ENCODE data around the gene PLCL2.
"Not testable (repeated sequence)": the region's sequence is repeated elsewhere in the genome, so short reads cannot be mapped to it uniquely, and the experiment has no call there.

The PLCL2 gene

GRCh38 chr3:16918683-16919025 is 33.9 kb downstream of the PLCL2 start:
- DNase-seq, result no peak

GRCh38 chr3:16923112-16923511 is 38.4 kb downstream of the PLCL2 start:
- no peak for DNase-seq

DNA sequence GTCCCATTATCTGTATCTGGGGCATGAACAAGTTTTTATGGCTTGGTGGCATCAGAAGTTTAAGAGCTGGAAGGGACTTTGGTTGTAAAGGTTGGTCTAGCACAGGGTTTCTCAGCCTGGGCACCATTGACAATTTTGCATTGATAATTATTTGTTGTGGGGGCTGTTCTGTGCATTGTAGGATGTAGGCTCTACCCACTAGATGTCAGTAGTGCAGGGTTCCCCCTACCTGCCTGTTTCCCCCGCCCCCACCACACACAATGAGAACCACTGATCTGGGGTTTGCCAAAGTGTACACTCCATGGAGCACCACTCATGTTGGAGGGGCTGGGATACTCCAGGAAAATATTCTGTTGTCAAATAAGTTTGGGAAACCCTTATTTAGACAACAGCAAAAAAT is 42.7 kb downstream of the PLCL2 start:
- no peak for DNase-seq

DNA sequence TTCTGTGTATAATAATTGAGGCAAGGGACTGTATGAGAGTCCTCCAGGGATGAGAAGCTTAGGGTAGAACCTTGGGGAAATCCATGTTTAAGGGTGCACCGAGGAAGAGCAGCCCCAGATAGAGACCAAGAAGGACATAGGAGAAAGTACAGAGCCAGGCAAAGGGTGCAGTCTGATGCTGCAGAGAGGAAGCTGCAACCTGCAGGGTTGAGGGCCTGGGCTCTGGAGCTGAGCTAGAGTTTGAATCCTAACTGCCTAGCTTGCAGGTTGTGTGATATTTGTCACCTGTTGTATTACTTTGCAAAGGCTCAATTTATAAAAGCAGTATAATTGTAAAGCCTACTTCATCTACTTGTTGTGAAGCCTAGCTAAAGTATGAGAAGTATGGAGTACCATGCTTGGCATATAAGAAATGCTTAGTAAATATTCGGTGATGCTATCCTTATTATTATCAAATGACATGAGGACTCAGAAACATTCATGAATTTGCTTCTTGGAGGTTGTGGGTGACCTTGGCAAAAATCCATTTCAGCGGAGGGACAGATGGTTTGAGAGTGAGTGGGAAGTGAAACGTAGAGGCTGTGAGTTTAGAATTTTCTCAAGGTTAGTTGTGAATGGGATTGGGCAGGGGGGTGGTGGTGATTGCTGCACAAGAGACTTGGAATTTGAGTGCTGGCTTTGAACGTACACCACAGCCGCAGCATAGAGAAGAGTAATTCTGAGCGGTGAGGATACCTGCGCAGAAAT is 43.8 kb downstream of the PLCL2 start:
- DNase-seq, result no peak

- DNase-seq, result no peak
Measured at GRCh38 chr3:16929311-16929710, 44.6 kb downstream of the PLCL2 start.

- DNase-seq, result no peak
Measured at GRCh38 chr3:16932877-16933276, 48.1 kb downstream of the PLCL2 start.

DNA sequence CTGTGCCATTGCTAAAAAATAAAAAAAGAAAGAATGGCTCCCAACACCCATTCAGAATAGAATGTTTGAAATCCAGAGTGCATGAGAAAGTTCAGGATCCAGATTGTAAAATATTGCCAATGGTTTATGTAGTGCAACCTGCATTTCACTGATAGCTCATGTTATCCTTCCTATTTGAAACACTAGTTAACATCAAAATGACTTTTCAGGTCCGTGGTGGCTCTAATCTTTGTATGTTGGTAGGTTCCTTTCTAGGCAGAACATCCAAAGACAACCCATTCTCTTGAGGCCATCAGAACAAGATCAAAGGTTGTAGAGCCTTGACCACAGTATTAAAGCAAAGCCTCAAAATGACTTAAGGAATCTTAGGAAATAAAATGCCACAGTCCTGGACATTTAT is 51.0 kb downstream of the PLCL2 start:
- DNase-seq, result no peak

- DNase-seq, result no peak
Measured at GRCh38 chr3:16936233-16936632, 51.5 kb downstream of the PLCL2 start.

GRCh38 chr3:16936676-16937230 is 52.0 kb downstream of the PLCL2 start:
- DNase-seq, result no peak

DNA sequence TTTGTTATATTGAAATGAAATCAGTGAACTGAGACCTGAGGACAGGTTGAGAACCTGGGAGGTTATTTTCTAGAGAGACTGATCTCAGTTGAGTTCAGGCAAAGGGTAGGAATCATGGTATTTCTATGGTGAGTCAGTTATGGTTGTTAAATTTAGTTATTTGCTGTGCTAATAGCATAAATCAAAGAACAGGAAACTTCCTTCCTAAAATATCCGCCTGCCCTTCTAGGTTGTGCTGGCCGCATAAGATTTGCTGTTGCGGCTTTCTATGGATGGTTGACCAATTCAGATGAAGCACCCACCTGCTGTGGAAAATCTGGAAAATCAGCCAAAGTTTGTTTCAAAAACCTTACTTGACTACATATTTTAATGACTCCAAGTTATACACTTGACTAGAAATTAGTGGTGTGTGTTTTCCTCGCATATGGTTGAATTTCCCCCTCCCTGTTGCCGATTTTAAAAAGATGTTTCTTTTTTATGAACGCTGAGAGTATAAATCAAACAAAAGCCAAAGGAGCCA is 52.6 kb downstream of the PLCL2 start:
- no peak for DNase-seq

- DNase-seq, result no peak
Measured at GRCh38 chr3:16940769-16941700, 56.3 kb downstream of the PLCL2 start.

GRCh38 chr3:16942955-16943354 is 58.2 kb downstream of the PLCL2 start:
- DNase-seq, result no peak

DNA sequence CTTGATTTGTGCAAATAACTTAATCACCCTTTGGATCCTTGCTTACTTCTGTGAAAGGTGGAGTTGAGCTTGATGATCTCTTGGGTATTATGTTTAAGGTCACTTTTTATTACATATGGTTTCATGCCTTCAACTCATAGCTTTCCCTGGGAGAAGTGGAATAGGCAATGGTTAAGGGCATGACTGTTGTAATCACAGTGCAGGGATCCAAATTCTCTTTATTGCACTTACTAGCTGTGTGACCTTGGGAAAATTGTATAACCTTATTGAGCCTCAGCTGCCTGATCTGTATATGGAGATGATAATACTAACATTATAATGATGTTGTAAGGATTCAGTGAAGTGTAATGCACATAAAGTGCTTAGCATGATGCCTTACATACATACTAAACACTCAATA is 59.1 kb downstream of the PLCL2 start:
- DNase-seq, result no peak

GRCh38 chr3:16944356-16944755 is 59.6 kb downstream of the PLCL2 start:
- no peak for DNase-seq

DNA sequence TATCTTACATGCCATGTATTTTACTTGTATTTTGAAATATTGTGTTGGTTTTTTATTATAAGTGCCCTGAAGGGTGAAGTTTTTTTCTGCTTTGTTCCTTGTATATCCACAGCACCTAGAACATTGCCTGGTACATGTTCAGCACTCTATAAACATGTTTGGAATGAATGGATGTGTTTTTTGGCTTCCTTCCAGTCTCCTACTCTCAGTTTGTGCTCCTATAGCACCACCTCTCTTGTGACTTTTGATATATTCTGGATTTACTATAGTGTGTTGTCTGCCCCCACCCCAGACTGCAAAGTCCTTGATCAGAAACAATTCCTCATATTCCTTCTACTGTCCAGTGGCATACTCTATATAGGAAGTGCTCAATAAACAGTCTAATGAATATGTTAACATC is 60.6 kb downstream of the PLCL2 start:
- no peak for DNase-seq

GRCh38 chr3:16950282-16950681 is 65.5 kb downstream of the PLCL2 start:
- no peak for DNase-seq

DNA sequence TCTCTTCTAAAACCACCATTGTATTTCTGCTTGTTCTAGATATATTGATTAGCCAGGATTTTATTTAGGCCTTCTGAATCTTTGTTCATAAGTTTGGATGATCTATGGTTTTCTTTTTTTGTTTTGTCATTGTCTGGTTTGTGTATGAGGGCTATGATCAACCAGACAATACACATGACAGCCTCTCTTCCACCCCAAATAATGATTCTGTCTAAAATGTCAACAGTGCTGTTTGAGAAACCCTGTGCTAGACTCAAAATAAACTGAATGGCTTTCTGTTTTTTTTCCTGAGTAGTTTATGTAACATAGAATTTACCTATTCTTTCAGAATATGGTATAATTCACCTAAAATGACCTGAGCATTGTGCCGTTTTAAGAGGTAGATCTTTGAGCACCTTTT is 66.1 kb downstream of the PLCL2 start:
- DNase-seq, result no peak

DNA sequence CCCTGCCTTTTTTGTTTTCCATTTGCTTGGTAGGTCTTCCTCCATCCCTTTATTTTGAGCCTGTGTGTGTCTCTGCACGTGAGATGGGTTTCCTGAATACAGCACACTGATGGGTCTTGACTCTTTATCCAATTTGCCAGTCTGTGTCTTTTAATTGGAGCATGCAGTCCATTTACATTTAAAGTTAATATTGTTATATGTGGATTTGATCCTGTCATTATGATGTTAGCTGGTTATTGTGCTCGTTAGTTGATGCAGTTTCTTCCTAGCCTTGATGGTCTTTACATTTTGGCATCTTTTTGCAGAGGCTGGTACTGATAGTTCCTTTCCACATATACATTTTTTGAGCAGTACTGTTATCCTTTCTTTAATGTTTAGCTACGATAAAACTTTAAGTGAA is 73.1 kb downstream of the PLCL2 start:
- not testable (repeated sequence) for DNase-seq

GRCh38 chr3:16960125-16960524 is 75.4 kb downstream of the PLCL2 start:
- DNase-seq, result no peak

- DNase-seq, result no peak
Measured at GRCh38 chr3:16961621-16962205, 77.0 kb downstream of the PLCL2 start.

GRCh38 chr3:16975083-16975482 is 90.3 kb downstream of the PLCL2 start:
- DNase-seq, result no peak

GRCh38 chr3:16978234-16978920 is 93.6 kb downstream of the PLCL2 start:
- DNase-seq, result no peak

DNA sequence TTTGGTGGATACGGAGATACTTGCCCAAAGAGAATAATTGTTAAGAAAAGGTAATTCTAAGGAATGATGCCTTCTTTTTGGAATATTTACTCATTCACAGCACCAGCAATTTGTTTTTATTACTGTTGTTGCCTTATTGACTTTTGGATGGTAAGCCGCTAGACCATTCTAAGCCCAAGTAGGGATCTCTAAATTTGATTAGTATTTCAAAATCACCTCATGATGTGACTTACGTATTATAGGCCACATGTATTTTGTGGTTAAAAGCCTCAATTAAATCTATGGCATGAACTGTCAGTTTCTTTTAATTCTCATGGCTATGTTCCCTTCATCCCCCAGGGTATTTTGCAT is 94.1 kb downstream of the PLCL2 start:
- no peak for DNase-seq
